Bronchial epithelial cell (primary cell): ENCODE data around the gene ATXN10. TPM values are rescaled to one million over a fixed set of nuclear protein-coding genes. Genes with fewer than 3 reads are reported as not detected.

Experiments
- DNase-seq: peaks from one replicate; pipeline ENCODE4 v3.0.0-alpha.2; 2010; ENCODE audit warnings: low read depth
- FAIRE-seq: peaks from 2 replicates; lab custom pipeline; 2011; peaks lifted over from hg19 to GRCh38; lab: Jason Lieb, UNC
- H3K27me3 ChIP-seq: 2 replicates; pipeline ENCODE4 v1.5.1; 2011; ENCODE audit warnings: low read length; ENCODE audit not compliant: control insufficient read depth, insufficient read depth
- H3K36me3 ChIP-seq: 2 replicates; pipeline ENCODE4 v1.5.1; 2011; ENCODE audit warnings: low read length; ENCODE audit not compliant: control insufficient read depth, insufficient read depth
- H3K4me3 ChIP-seq: 2 replicates; pipeline ENCODE4 v1.5.1; 2011; ENCODE audit warnings: mild to moderate bottlenecking, low read depth, low read length, control low read depth
- total RNA-seq: library from RNA; depleted of rRNA; stranded (reverse); fragments of >200 nt; gene quantifications from 2 replicates; pipeline ENCODE4 v1.2.1, GENCODE V29; 2014
- TF ChIP-seq, protein P1 (sequence below): IDR thresholded peaks from 2 replicates; pipeline ENCODE4 v1.5.1; 2011; ENCODE audit warnings: mild to moderate bottlenecking, moderate library complexity, low read length, control low read depth, inconsistent platforms; ENCODE audit not compliant: insufficient read depth, severe bottlenecking

The ATXN10 gene
- total RNA-seq, 1 donor from 2014 or later, result 81.9 TPM

DNA sequence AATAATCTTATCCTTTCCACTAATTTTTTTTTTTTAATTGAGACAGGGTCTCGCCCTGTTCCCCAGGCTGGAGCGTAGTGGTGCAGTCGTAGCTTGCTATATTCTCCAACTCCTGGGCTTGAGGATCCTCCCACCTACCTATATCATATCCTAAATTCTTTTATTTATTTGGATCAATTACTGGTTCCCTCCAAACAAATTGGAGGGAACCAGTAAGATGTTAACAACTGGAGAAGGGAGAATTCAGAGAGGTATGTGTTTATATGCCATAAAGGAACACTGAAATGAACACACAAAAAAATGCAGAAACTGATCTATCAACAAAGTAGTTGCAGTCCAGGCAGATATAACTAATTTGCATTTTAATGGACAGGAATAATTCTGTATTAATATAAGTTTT, 63.6 kb downstream of the ATXN10 start:
- no peaks in the 10 kb centered on the region for H3K27me3 ChIP-seq
- FAIRE-seq, result no peak
- TF ChIP-seq, protein P1, sequence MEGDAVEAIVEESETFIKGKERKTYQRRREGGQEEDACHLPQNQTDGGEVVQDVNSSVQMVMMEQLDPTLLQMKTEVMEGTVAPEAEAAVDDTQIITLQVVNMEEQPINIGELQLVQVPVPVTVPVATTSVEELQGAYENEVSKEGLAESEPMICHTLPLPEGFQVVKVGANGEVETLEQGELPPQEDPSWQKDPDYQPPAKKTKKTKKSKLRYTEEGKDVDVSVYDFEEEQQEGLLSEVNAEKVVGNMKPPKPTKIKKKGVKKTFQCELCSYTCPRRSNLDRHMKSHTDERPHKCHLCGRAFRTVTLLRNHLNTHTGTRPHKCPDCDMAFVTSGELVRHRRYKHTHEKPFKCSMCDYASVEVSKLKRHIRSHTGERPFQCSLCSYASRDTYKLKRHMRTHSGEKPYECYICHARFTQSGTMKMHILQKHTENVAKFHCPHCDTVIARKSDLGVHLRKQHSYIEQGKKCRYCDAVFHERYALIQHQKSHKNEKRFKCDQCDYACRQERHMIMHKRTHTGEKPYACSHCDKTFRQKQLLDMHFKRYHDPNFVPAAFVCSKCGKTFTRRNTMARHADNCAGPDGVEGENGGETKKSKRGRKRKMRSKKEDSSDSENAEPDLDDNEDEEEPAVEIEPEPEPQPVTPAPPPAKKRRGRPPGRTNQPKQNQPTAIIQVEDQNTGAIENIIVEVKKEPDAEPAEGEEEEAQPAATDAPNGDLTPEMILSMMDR, result no peak
- DNase-seq, result no peak
- H3K4me3 ChIP-seq, result no peak overlapping the region
- H3K36me3 ChIP-seq, result peaks cover 3% of the 10 kb centered on the region

DNA sequence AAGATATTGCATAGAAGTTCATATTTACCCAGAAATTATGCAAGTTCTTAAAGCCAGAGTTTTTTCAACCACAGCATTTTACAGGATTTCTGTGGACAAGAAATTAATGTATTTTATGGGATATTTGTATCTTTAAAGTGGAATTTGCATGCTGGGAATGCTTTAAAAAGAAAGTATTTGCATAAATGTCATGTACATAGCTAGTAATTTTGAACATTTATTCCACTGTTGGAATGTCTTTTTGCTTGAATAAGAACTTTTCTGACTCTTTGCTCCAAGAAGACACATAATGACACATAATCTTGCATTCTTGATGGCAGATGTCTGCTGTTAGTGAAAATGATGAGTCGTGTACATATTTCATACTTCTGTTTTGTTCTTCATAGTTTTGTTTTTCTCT, 66.6 kb downstream of the ATXN10 start:
- H3K36me3 ChIP-seq, result peaks cover 3% of the 10 kb centered on the region
- H3K27me3 ChIP-seq, result no peaks in the 10 kb centered on the region
- no peak for FAIRE-seq
- DNase-seq, result no peak
- H3K4me3 ChIP-seq, result no peak overlapping the region
- TF ChIP-seq, protein P1, result no peak

DNA sequence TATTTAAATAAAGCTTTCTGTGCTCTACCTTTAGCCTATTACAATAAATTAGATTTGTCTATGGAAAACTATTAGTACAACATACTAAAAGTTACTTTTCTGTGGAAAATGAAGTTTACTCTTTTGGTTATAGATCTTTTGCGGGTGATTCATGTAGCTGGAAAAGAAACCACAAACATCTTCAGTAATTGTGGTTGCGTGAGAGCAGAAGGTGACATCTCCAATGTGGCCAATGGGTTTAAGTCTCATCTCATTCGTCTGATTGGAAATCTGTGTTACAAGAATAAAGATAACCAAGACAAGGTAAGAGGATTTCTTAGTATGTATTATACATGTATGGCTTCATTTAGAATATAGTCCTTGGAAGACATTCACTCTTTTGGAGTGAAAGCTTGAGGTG, 68.6 kb downstream of the ATXN10 start:
- no peak for DNase-seq
- Histone ChIP-seq H3K27me3 (no peaks in the 10 kb centered on the region), H3K36me3 (peaks cover 4% of the 10 kb centered on the region), H3K4me3 (no peak overlapping the region)
- TF ChIP-seq, protein P1, result no peak
- FAIRE-seq, result no peak

DNA sequence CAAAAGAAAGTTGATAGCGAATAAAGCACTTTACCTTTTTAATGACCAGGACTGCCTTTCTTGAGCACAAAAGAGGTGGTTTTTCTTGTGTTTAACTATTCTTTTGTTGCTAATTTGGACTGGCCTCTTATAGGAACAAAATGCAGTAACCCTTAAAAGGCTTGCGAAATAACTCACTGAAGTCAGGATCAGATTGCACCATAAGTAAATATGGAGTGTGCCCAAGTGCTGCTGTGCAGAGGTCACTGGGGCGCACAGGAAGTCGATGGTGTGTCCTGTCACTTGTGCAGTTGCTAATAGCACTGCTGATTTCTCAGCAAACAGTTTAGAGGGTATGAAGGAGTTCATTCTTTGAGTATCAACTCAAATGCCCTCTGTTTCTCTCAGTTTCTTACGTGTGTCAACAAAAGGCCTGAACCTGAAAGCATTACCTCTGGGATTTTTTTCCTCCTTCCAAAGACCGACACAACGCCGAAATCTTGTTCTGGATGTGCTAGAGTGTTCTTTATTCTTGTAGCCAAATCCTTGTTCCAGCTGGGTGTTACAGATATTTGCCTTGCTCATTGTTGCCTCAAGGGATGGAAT, 71.3 kb downstream of the ATXN10 start:
- peaks cover 4% of the 10 kb centered on the region for H3K36me3 ChIP-seq
- TF ChIP-seq, protein P1, result no peak
- DNase-seq, result peak; percentile 79
- H3K27me3 ChIP-seq, result no peaks in the 10 kb centered on the region
- no peak overlapping the region for H3K4me3 ChIP-seq
- FAIRE-seq, result peak; percentile 87

DNA sequence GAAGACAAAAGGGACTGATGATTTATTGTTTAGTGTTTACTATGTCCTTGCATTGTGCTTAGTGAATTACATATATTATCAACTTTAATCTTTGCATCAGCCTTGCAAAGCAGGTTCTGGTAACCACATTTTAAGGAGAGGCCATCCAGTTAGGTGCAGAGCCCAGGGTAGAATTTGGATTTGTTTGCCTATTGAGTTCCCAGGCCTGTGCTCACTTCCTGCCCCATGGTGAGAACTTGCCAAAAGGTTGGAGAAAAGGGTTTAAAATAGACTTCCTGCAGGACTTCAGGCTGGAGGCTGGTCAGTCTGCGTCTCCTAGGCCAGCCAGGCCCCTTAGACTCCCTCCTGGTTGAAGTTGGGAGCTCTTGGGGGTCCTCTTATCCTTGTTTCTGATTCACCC, 72.1 kb downstream of the ATXN10 start:
- peak; percentile 38 for DNase-seq
- H3K27me3 ChIP-seq, result no peaks in the 10 kb centered on the region
- peaks cover 4% of the 10 kb centered on the region for H3K36me3 ChIP-seq
- TF ChIP-seq, protein P1, result no peak
- no peak overlapping the region for H3K4me3 ChIP-seq
- FAIRE-seq, result no peak

DNA sequence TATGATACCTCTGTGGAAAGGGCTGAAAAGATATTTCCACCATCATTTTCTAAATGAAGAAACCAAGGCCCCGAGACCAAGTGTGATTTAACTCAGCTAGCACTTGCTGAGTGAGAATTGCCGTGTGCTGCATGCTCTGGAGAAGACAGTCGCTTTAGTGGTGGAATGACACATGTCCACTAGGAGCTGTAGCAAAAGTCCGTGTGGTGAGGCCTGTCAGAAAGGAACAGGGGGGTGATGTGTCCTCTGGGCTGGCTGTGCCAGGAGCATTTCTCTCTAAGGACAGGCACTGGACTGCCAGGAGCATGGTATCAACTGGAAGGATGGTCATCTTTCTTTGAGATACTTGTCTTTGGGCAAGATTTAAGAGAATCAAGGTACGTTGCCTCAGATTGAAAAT, 72.8 kb downstream of the ATXN10 start:
- FAIRE-seq (no peak), DNase-seq (no peak)
- peaks cover 7% of the 10 kb centered on the region for H3K36me3 ChIP-seq
- H3K4me3 ChIP-seq, result no peak overlapping the region
- no peaks in the 10 kb centered on the region for H3K27me3 ChIP-seq
- TF ChIP-seq, protein P1, result no peak
